Activated naive CD8-positive, alpha-beta T cell (primary cell): ENCODE measurements around the gene THSD4.

ENCODE experiments used
- H3K27ac Mint-ChIP-seq: one replicate; pipeline ENCODE4 v1.8.0; 2021; ENCODE audit warnings: mixed read lengths
- H3K27me3 Mint-ChIP-seq: one replicate; pipeline ENCODE4 v1.8.0; 2021; ENCODE audit warnings: mixed read lengths
- H3K36me3 Mint-ChIP-seq: one replicate; pipeline ENCODE4 v1.8.0; 2021; ENCODE audit warnings: mixed read lengths
- H3K4me1 Mint-ChIP-seq: one replicate; pipeline ENCODE4 v1.8.0; 2021; ENCODE audit warnings: low read depth, mixed read lengths
- H3K4me3 Mint-ChIP-seq: one replicate; pipeline ENCODE4 v1.8.0; 2021; ENCODE audit warnings: mild to moderate bottlenecking, mixed read lengths
- H3K9me3 Mint-ChIP-seq: one replicate; pipeline ENCODE4 v1.8.0; 2021; ENCODE audit warnings: low read depth, mixed read lengths

Gene THSD4

GRCh38 chr15:71089801-71090200 is 25.5 kb upstream of the THSD4 start:
- Mint-ChIP-seq H3K27ac (no peak overlapping the region), H3K9me3 (no peaks in the 10 kb centered on the region), H3K4me1 (no peaks in the 10 kb centered on the region), H3K4me3 (no peak overlapping the region), H3K27me3 (peaks cover 10% of the 10 kb centered on the region), H3K36me3 (peaks cover 2% of the 10 kb centered on the region)

- Mint-ChIP-seq H3K27me3 (peaks cover 8% of the 10 kb centered on the region), H3K36me3 (peaks cover 2% of the 10 kb centered on the region), H3K4me3 (no peak overlapping the region), H3K4me1 (no peaks in the 10 kb centered on the region), H3K27ac (no peak overlapping the region), H3K9me3 (no peaks in the 10 kb centered on the region)
These were observed 23.7 kb upstream of the THSD4 start for GRCh38 chr15:71091601-71092000.

- H3K4me3 Mint-ChIP-seq = no peak overlapping the region
- peaks cover 8% of the 10 kb centered on the region for H3K27me3 Mint-ChIP-seq
- H3K9me3 Mint-ChIP-seq = no peaks in the 10 kb centered on the region
- H3K4me1 Mint-ChIP-seq = no peaks in the 10 kb centered on the region
- peaks cover 2% of the 10 kb centered on the region for H3K36me3 Mint-ChIP-seq
- no peak overlapping the region for H3K27ac Mint-ChIP-seq
These were observed 23.1 kb upstream of the THSD4 start for GRCh38 chr15:71092056-71092600.

GRCh38 chr15:71093054-71094024 is 21.9 kb upstream of the THSD4 start:
- Mint-ChIP-seq H3K27me3 (peaks cover 8% of the 10 kb centered on the region), H3K4me3 (no peak overlapping the region), H3K36me3 (peaks cover 2% of the 10 kb centered on the region), H3K9me3 (no peaks in the 10 kb centered on the region), H3K27ac (no peak overlapping the region), H3K4me1 (no peaks in the 10 kb centered on the region)

- Mint-ChIP-seq H3K27me3 (peaks cover 9% of the 10 kb centered on the region), H3K4me1 (no peaks in the 10 kb centered on the region), H3K36me3 (peaks cover 2% of the 10 kb centered on the region), H3K4me3 (no peak overlapping the region), H3K27ac (no peak overlapping the region), H3K9me3 (no peaks in the 10 kb centered on the region)
These were observed 21.1 kb upstream of the THSD4 start for GRCh38 chr15:71094137-71094536.

- Mint-ChIP-seq H3K27ac (no peak overlapping the region), H3K36me3 (peaks cover under 1% of the 10 kb centered on the region), H3K4me3 (no peak overlapping the region), H3K4me1 (no peaks in the 10 kb centered on the region), H3K9me3 (no peaks in the 10 kb centered on the region), H3K27me3 (peaks cover 6% of the 10 kb centered on the region)
These were observed 18.6 kb upstream of the THSD4 start for GRCh38 chr15:71096676-71097075.

DNA sequence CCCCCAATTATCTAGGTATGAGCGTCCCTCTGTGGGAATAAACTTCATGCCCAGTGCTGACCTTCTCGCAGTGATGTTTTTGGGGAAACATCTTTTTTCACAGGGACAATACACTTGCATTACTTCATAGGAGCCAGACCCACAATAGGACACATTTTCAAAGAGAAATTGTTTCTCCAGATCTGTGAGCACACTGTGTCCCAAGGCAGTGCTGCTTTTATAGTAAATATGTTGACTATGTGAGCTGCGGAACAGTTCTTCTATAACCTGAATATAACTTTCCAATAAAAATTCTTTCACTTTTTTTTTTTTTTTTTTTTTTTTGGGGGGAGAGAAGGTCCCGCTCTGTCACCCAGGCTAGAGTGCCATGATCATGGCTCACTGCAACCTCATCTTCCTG is 17.4 kb upstream of the THSD4 start:
- peaks cover 2% of the 10 kb centered on the region for H3K27me3 Mint-ChIP-seq
- no peak overlapping the region for H3K4me3 Mint-ChIP-seq
- H3K27ac Mint-ChIP-seq = no peak overlapping the region
- no peaks in the 10 kb centered on the region for H3K4me1 Mint-ChIP-seq
- no peaks in the 10 kb centered on the region for H3K36me3 Mint-ChIP-seq
- no peaks in the 10 kb centered on the region for H3K9me3 Mint-ChIP-seq

DNA sequence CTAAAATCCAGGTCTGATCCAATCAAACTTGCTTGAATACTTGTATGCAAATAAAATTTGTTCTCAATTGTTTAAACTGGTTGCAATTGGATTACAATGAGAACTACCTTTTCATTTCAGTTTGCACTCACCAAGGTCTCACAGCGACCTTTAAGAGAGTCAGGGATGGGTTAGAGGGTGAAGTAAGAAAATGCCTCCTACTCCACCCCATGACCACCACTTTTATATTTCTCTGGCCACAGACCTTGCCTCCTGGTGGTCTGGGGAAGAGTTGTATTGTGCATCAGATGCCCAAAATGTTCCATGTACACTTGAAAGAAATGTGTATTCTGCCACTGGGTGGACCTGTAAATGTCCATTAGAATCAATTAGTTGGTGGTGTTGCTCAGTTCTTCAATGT is 16.4 kb upstream of the THSD4 start:
- no peaks in the 10 kb centered on the region for H3K4me1 Mint-ChIP-seq
- no peaks in the 10 kb centered on the region for H3K9me3 Mint-ChIP-seq
- no peak overlapping the region for H3K27ac Mint-ChIP-seq
- peaks cover 2% of the 10 kb centered on the region for H3K27me3 Mint-ChIP-seq
- no peak overlapping the region for H3K4me3 Mint-ChIP-seq
- H3K36me3 Mint-ChIP-seq = no peaks in the 10 kb centered on the region

DNA sequence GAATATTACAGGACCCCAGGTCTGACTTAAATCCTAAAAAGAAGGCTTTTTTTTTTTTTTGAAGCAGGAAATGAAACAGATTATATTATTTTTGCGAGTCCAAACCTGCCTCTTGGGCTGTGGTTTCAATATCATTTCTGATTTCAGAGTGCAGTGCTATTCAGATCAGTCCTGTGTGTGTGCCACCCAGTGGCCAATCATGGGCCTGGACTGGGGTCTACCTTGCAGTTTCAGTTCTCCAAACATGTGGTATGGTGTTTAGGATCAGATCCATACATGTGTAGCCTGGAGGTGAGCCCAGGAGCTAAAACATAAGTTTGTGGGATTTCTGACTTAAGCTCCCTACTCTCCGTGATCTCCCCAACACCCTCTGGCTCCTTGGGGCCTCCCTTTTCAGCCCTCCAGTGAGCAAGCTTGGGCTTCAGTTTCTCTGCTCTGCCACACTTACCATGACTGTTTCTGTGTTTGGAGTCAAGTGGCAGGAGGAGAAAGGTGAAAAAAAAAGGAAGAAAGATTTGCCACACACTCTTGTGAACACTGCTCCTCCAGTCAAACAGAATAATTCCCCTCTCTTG is 12.1 kb upstream of the THSD4 start:
- H3K4me3 Mint-ChIP-seq = no peak overlapping the region
- H3K27ac Mint-ChIP-seq = no peak overlapping the region
- H3K9me3 Mint-ChIP-seq = no peaks in the 10 kb centered on the region
- no peaks in the 10 kb centered on the region for H3K36me3 Mint-ChIP-seq
- H3K4me1 Mint-ChIP-seq = no peaks in the 10 kb centered on the region
- H3K27me3 Mint-ChIP-seq = peaks cover 5% of the 10 kb centered on the region

- Mint-ChIP-seq H3K27ac (no peak overlapping the region), H3K4me1 (no peaks in the 10 kb centered on the region), H3K27me3 (peaks cover 4% of the 10 kb centered on the region), H3K9me3 (no peaks in the 10 kb centered on the region), H3K36me3 (no peaks in the 10 kb centered on the region), H3K4me3 (no peak overlapping the region)
These were observed 10.6 kb upstream of the THSD4 start for GRCh38 chr15:71104636-71105035.

GRCh38 chr15:71105444-71105843 is 9.8 kb upstream of the THSD4 start:
- peaks cover 6% of the 10 kb centered on the region for H3K27me3 Mint-ChIP-seq
- no peaks in the 10 kb centered on the region for H3K9me3 Mint-ChIP-seq
- no peak overlapping the region for H3K4me3 Mint-ChIP-seq
- no peaks in the 10 kb centered on the region for H3K4me1 Mint-ChIP-seq
- H3K36me3 Mint-ChIP-seq = no peaks in the 10 kb centered on the region
- H3K27ac Mint-ChIP-seq = no peak overlapping the region

- Mint-ChIP-seq H3K9me3 (no peaks in the 10 kb centered on the region), H3K4me1 (no peaks in the 10 kb centered on the region), H3K27me3 (peaks cover 9% of the 10 kb centered on the region), H3K4me3 (no peak overlapping the region), H3K27ac (no peak overlapping the region), H3K36me3 (no peaks in the 10 kb centered on the region)
These were observed 8.3 kb upstream of the THSD4 start for GRCh38 chr15:71106802-71107500.

GRCh38 chr15:71107501-71107815 is 7.8 kb upstream of the THSD4 start:
- Mint-ChIP-seq H3K27me3 (peaks cover 9% of the 10 kb centered on the region), H3K9me3 (no peaks in the 10 kb centered on the region), H3K27ac (no peak overlapping the region), H3K36me3 (no peaks in the 10 kb centered on the region), H3K4me3 (no peak overlapping the region), H3K4me1 (no peaks in the 10 kb centered on the region)

DNA sequence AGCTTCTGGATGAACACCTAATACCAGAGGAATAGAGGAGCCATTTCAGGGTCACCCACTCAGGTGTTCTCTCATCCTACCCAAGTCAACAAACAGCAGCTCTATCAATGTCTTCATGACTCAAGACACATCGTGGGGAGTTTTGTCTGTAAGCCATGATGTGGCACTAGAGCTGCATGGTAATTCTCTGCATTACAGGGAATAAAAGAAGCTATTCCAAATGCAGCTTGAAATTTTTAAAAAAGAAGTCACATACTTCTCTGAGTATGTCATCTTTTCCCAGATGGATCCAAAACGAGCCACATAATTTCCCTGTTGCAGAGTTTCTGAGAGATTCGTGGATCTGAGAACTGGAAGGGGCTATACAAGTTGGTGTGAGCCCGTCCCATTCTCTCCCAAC is 6.1 kb upstream of the THSD4 start:
- peaks cover 11% of the 10 kb centered on the region for H3K27me3 Mint-ChIP-seq
- H3K36me3 Mint-ChIP-seq = no peaks in the 10 kb centered on the region
- H3K9me3 Mint-ChIP-seq = no peaks in the 10 kb centered on the region
- H3K4me3 Mint-ChIP-seq = no peak overlapping the region
- H3K27ac Mint-ChIP-seq = no peak overlapping the region
- H3K4me1 Mint-ChIP-seq = no peaks in the 10 kb centered on the region

- Mint-ChIP-seq H3K9me3 (no peaks in the 10 kb centered on the region), H3K27ac (no peak overlapping the region), H3K4me1 (no peaks in the 10 kb centered on the region), H3K4me3 (no peak overlapping the region), H3K27me3 (peaks cover 11% of the 10 kb centered on the region), H3K36me3 (no peaks in the 10 kb centered on the region)
These were observed 5.4 kb upstream of the THSD4 start for GRCh38 chr15:71109905-71110304.
